Measurements from ENCODE around the gene PPP4R3C.

GRCh38 chrX:27465036-27465435 is 1.9 kb upstream of the PPP4R3C start:
- no peak for TF ChIP-seq ZNF205 (CRISPR knock-in tag; IDR thresholded peaks at IDR 0.05)
- TF ChIP-seq CTCF (CRISPR knock-in tag; IDR thresholded peaks at IDR 0.05) = no peak
- TF ChIP-seq ZNF549 (CRISPR knock-in tag; IDR thresholded peaks at IDR 0.05) = no peak
- TF ChIP-seq, protein P1, sequence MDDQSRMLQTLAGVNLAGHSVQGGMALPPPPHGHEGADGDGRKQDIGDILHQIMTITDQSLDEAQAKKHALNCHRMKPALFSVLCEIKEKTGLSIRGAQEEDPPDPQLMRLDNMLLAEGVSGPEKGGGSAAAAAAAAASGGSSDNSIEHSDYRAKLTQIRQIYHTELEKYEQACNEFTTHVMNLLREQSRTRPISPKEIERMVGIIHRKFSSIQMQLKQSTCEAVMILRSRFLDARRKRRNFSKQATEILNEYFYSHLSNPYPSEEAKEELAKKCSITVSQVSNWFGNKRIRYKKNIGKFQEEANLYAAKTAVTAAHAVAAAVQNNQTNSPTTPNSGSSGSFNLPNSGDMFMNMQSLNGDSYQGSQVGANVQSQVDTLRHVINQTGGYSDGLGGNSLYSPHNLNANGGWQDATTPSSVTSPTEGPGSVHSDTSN (CRISPR knock-in tag; IDR thresholded peaks at IDR 0.05; ENCODE audit: borderline replicate concordance) = no peak
- no peak for TF ChIP-seq MLX (CRISPR knock-in tag; IDR thresholded peaks at IDR 0.05)
- no peak for TF ChIP-seq POLR2AphosphoS5 (IDR thresholded peaks at IDR 0.05; ENCODE audit: low read depth, low read length)
- TF ChIP-seq CBX5 (CRISPR knock-in tag; IDR thresholded peaks at IDR 0.05; ENCODE audit: borderline replicate concordance) = no peak
- TF ChIP-seq KAT2B (IDR thresholded peaks at IDR 0.05; ENCODE audit: borderline replicate concordance, low read depth, low read length) = no peak
- TF ChIP-seq, protein P2, sequence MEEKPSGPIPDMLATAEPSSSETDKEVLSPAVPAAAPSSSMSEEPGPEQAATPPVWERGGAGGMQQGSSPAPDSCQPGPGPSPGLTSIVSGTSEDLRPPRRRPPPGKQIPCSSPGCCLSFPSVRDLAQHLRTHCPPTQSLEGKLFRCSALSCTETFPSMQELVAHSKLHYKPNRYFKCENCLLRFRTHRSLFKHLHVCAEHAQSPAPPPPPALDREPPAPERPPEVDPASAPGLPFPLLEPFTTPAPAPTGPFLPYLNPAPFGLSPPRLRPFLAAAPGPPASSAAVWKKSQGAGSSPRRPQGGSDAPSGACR (CRISPR knock-in tag; IDR thresholded peaks at IDR 0.05) = no peak
- TF ChIP-seq SUZ12 (IDR thresholded peaks at IDR 0.05; ENCODE audit: low read depth, low read length) = no peak
- TF ChIP-seq CEBPB (IDR thresholded peaks at IDR 0.05; ENCODE audit: borderline replicate concordance, low read depth, low read length) = no peak
- no peak for TF ChIP-seq SIX4 (CRISPR knock-in tag; IDR thresholded peaks at IDR 0.05)
- TF ChIP-seq POLR2A (IDR thresholded peaks at IDR 0.05; ENCODE audit: insufficient read depth in 1 of 2, low read depth in 2 of 2, low read length in 2 of 2) = no peak

Data from HepG2 (cell line).